T47D (cell line): ENCODE results near the gene P4HA1.
A peak's percentile ranks its signal among the peaks of the same experiment; 100 is the strongest.
"Not testable (repeated sequence)": the region's sequence is repeated elsewhere in the genome, so short reads cannot be mapped to it uniquely, and the experiment has no call there.

Experiments
- DNase-seq, 2 experiments: peaks; one replicate each; pipeline versions ENCODE4 v3.0.0 to v3.0.0-alpha.2; 2011 to 2012; ENCODE audit warnings: low read depth in 1 of 2, low spot score in 1 of 2
- JUND ChIP-seq: IDR thresholded peaks from 2 replicates; pipeline ENCODE4 v1.6.1; 2012; ENCODE audit warnings: low read depth
- in situ Hi-C: cut with HindIII; loops from 2 replicates; pipeline ENCODE4 v1.10.0; 2016; ENCODE audit warnings: low sequenced_read_pairs, low pct_unique_long_range_greater_than_20kb

The P4HA1 gene

GRCh38 chr10:73053275-73053674 lies 43.4 kb downstream of the P4HA1 start:
- no peak for DNase-seq
- TF ChIP-seq JUND, result no peak
- in situ Hi-C loops, result no loop called here

DNA sequence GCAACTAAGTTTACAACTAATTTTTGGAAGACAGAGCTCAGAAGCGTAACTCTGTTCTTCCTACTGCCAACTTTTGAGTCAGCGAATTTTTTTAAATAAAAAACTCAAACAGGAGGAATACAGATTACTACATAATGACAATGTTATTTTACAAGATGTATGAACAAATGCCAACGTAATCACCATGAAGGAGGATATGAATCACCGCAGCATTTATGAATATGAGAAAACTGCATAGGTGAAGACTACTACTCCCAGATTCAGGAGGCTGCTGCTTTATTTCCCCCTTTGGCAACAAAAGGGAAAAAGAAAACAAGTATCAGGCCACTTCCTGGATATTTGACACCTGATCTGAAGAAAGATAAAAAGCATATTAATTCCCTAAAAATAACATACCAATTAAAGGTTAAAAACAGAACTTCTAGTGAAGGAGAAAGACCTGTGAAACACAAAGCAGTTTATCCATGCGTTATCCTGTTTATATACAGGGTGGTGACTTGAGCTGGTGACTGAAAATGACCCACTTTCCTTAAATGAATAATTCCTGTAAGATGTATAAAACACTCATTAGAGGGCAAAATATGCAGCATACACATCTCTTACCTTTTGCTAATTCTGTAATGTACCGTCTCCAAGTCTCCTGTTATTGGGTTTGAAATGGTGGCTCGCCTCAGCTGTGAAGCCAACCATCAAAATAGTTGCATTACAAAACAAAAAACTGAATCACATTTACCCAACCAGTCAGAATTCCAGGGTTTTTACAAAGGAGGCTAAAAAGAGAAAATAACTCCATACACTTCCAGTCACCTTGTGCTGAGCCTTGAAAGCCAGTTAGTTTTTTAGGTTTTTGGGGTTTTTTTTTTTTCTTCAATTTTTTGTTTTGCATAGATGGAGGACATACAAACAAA lies 52.0 kb downstream of the P4HA1 start:
- peak in 1 of 2 experiments; percentile 29 for DNase-seq
- in situ Hi-C loops, result no loop called here

GRCh38 chr10:73043766-73044377 lies 52.8 kb downstream of the P4HA1 start:
- in situ Hi-C loops, result no loop called here
- TF ChIP-seq JUND, result no peak
- DNase-seq, result no peak

More for the DNA sequence above, 52.0 kb downstream of the P4HA1 start:
- no peak for TF ChIP-seq JUND

- TF ChIP-seq JUND, result no peak
- DNase-seq, result no peak
- in situ Hi-C loops, result no loop called here
Measured at GRCh38 chr10:73043319-73043718, 53.3 kb downstream of the P4HA1 start.

DNA sequence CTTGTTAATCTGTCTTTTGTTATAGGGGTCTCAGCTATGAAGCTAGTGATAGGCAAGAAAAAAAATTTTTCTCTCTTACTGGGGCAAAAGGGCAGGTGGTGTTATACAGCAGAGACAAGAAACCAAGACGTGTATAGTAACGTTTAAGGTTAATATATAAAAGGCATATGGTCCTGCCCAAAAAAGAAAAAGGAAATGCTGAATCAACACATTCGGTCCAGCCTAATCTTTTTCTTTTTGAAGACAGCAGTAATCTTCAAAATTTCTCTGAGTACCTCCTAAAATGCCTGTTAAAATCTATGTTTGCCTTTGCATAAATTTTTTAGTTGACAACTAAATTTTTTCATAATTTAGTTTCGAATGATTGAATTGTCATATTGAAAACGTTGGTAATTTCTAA lies 54.5 kb downstream of the P4HA1 start:
- no peak for DNase-seq
- in situ Hi-C loops, result no loop called here
- TF ChIP-seq JUND, result no peak

DNA sequence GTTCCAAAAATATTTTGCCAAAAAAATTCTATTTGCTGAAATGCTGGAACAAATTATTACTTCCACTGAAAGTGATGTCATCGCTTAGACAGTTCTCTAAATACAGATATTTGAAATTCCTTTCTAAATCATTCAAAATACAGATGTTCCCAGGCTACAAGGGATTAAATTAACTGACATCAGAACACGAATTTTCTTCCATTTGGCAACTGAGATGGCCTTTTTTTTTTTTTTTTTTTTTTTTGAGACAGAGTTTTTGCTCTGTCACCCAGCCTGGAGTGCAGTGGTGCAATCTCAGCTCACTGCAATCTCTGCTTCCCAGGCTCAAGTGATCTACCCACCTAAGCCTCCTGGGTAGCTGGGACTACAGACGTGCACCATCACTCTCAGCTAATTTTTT lies 57.0 kb downstream of the P4HA1 start:
- no peak for TF ChIP-seq JUND
- no peak for DNase-seq
- in situ Hi-C loops, result no loop called here

DNA sequence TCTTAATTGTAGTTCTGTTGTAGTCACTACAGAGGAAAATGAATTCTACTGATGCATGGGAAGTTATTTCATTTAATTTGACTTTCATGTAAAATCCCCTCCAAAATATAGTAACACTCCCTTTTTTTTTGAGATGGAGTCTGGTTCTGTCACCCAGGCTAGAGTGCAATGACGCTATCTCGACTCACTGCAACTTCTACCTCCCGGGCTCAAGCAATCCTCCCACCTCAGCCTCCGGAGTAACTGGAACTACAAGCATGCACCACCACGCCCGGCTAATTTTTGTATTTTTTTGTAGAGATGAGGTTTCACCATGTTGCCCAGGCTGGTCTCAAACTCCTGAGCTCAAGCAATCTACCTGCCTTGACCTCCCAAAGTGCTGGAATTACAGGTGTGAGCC lies 60.4 kb downstream of the P4HA1 start:
- DNase-seq, in situ Hi-C loops: not testable (repeated sequence)

- in situ Hi-C loops, result no loop called here
- no peak for TF ChIP-seq JUND
- DNase-seq, result no peak
Measured at GRCh38 chr10:73032536-73032935, 64.1 kb downstream of the P4HA1 start.

GRCh38 chr10:73026623-73027022 lies 70.0 kb downstream of the P4HA1 start:
- DNase-seq, in situ Hi-C loops: not testable (repeated sequence)

GRCh38 chr10:73023455-73024070 lies 73.1 kb downstream of the P4HA1 start:
- DNase-seq, in situ Hi-C loops: not testable (repeated sequence)

DNA sequence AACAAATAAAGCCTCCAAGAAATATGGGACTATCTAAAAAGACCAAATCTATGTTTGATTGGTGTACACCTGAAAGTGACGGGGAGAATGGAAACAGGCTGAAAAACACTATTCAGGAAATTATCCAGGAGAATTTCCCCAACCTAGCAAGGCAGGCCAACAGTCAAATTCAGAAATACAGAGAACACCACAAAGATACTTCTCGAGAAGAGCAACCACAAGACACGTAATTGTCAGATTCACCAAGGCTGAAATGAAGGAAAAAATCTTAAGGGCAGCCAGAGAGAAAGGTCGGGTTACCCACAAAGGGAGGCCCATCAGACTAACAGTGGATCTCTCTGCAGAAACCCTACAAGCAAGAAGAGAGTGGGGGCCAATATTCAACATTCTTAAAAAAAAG lies 73.7 kb downstream of the P4HA1 start:
- DNase-seq, in situ Hi-C loops: not testable (repeated sequence)

DNA sequence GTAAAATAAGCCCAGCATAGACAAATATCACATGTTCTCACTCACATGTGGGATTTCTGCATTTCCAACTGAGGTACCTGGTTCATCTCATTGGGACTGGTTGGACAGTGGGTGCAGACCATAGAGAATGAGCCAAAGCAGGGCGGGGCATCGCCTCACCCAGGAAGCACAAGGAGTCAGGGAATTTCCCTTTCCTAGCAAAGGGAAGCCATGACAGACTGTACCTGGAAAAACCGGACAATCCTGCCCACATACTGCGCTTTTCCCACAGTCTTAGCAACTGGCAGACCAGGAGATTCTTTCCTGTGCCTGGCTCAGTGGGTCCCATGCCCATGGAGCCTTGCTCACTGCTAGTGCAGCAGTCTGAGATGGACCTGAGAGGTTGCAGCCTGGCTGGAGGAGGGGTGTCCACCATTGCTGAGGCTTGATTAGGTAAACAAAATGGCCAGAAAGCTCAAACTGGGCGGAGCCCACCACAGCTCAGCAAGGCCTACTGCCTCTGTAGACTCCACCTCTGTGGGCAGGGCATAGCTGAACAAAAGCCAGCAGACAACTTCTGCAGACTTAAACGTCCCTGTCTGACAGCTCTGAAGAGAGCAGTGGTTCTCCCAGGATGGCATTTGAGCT lies 75.0 kb downstream of the P4HA1 start:
- in situ Hi-C loops, result not testable (repeated sequence)
- peak in 1 of 2 experiments; percentile 23 for DNase-seq

- in situ Hi-C loops, result no loop called here
- no peak for TF ChIP-seq JUND
- DNase-seq, result no peak
Measured at GRCh38 chr10:73021050-73021449, 75.6 kb downstream of the P4HA1 start.
